Measurements from ENCODE around the gene MIS12. TPM values are rescaled to one million over a fixed set of nuclear protein-coding genes. Genes with fewer than 3 reads are reported as not detected.

The MIS12 gene
- total RNA-seq, 1 experiment from 2014 or later, result 22.5 TPM

GRCh38 chr17:5514976-5515375 lies 28.6 kb downstream of the MIS12 start:
- H3K27ac ChIP-seq (ENCODE audit: low read length), result no peak overlapping the region
- no peak overlapping the region for H2AFZ ChIP-seq (ENCODE audit: low read length)
- H4K20me1 ChIP-seq (ENCODE audit: insufficient read depth, low read depth, low read length), result no peaks in the 10 kb centered on the region
- H3K9me3 ChIP-seq (ENCODE audit: low read length), result no peaks in the 10 kb centered on the region
- H3K9ac ChIP-seq (ENCODE audit: low read length), result no peak overlapping the region
- DNase-seq, result no peak
- no peak overlapping the region for H3K4me2 ChIP-seq (ENCODE audit: low read depth, low read length, poor library complexity, severe bottlenecking)
- no peaks in the 10 kb centered on the region for H3K36me3 ChIP-seq (ENCODE audit: insufficient read depth, low read length)
- no peaks in the 10 kb centered on the region for H3K79me2 ChIP-seq (ENCODE audit: low read length)
- no peak overlapping the region for H3K4me3 ChIP-seq (ENCODE audit: low read length)
- H3K27me3 ChIP-seq (ENCODE audit: low read length), result no peaks in the 10 kb centered on the region
- H3K4me1 ChIP-seq (ENCODE audit: low read length), result no peaks in the 10 kb centered on the region
- no peaks in the 10 kb centered on the region for H3K9me2 ChIP-seq (replicated peaks; ENCODE audit: insufficient read depth, low read length)

DNA sequence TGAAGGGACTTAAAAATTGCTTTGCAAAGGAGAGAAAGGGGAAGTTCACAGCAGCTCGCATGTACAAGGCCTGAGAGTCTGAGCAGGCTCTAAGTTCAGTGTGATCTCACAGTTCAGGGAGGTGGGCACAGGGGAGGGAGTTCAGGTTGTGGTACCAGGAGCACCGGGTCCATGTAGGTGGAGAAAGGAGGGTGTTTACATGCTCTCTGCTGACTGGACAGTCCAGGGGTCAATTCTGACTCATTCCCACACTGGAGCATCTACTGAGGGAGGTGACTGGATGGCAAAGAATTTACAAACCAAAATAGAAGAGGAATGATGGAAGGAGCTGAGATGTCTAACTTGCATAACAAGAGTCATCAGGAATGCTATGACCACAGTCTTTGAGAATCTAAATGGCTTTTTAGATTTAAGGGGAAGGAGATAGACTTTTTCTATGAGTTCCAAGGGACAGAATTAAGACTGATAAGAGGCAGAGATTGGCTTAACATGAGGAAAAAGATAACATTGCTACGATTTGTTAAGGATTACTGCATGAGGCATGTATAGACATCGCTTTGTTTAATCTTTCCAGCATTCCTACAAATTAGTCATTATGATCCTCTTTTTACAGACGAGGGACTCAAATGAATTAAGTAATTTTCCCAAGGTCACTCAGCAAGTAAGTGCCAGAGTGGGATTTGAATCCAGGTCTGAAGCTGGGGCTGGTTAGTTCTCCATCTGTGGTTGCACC lies 29.9 kb downstream of the MIS12 start:
- H3K9ac ChIP-seq (ENCODE audit: low read length), result no peak overlapping the region
- no peaks in the 10 kb centered on the region for H4K20me1 ChIP-seq (ENCODE audit: insufficient read depth, low read depth, low read length)
- no peaks in the 10 kb centered on the region for H3K9me3 ChIP-seq (ENCODE audit: low read length)
- no peaks in the 10 kb centered on the region for H3K79me2 ChIP-seq (ENCODE audit: low read length)
- DNase-seq, result no peak
- H3K27ac ChIP-seq (ENCODE audit: low read length), result no peak overlapping the region
- no peak overlapping the region for H3K4me3 ChIP-seq (ENCODE audit: low read length)
- H2AFZ ChIP-seq (ENCODE audit: low read length), result no peak overlapping the region
- no peak overlapping the region for H3K4me2 ChIP-seq (ENCODE audit: low read depth, low read length, poor library complexity, severe bottlenecking)
- H3K9me2 ChIP-seq (replicated peaks; ENCODE audit: insufficient read depth, low read length), result no peaks in the 10 kb centered on the region
- no peaks in the 10 kb centered on the region for H3K27me3 ChIP-seq (ENCODE audit: low read length)
- H3K36me3 ChIP-seq (ENCODE audit: insufficient read depth, low read length), result no peaks in the 10 kb centered on the region
- no peaks in the 10 kb centered on the region for H3K4me1 ChIP-seq (ENCODE audit: low read length)

DNA sequence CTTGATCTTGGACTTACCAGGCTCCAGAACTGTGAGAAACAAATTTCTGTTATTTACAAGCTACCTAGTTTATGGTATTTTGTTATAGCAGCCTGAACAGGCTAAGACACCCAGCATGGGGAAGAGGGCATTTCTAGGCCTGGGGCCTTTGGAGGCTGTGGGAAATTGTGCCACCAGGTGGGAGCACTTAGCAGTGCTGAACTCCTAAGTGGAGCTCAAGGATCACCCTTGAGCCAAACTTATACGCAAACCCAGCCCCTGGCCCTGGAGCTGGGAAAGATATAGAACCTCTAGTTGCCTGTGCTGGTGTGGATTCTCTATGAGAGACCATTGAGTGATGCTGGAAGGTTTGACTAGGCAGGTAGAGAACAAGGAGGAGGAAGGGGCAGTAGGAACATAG lies 36.1 kb downstream of the MIS12 start:
- H2AFZ ChIP-seq (ENCODE audit: low read length), result no peak overlapping the region
- H3K79me2 ChIP-seq (ENCODE audit: low read length), result no peaks in the 10 kb centered on the region
- H3K9me3 ChIP-seq (ENCODE audit: low read length), result no peaks in the 10 kb centered on the region
- no peak overlapping the region for H3K9ac ChIP-seq (ENCODE audit: low read length)
- H4K20me1 ChIP-seq (ENCODE audit: insufficient read depth, low read depth, low read length), result no peaks in the 10 kb centered on the region
- no peaks in the 10 kb centered on the region for H3K36me3 ChIP-seq (ENCODE audit: insufficient read depth, low read length)
- DNase-seq, result no peak
- H3K4me3 ChIP-seq (ENCODE audit: low read length), result no peak overlapping the region
- H3K9me2 ChIP-seq (replicated peaks; ENCODE audit: insufficient read depth, low read length), result no peaks in the 10 kb centered on the region
- no peaks in the 10 kb centered on the region for H3K4me1 ChIP-seq (ENCODE audit: low read length)
- no peak overlapping the region for H3K27ac ChIP-seq (ENCODE audit: low read length)
- H3K4me2 ChIP-seq (ENCODE audit: low read depth, low read length, poor library complexity, severe bottlenecking), result no peak overlapping the region
- no peaks in the 10 kb centered on the region for H3K27me3 ChIP-seq (ENCODE audit: low read length)

DNA sequence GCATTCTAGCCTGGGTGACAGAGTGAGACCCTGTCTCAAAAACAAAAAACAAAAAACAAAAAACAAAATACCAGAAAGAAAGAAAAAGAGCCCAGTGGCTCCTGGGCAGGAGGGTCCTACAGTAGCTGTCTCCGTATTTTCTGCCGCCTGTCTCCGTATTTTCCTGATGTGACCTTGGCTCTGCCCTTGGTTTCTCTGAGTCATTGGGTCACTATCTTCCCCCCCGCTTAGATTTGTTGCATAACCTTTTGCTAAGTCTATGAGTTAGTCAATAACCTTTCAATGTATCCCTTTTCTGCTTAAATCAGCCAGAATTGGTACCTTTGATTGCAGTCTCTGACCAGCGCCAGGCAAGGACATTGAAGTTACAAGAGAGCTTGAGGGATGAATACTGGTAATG lies 36.9 kb downstream of the MIS12 start:
- Histone ChIP-seq H3K9me2 (replicated peaks; ENCODE audit: insufficient read depth, low read length) (no peaks in the 10 kb centered on the region), H3K4me1 (ENCODE audit: low read length) (no peaks in the 10 kb centered on the region), H3K9me3 (ENCODE audit: low read length) (no peaks in the 10 kb centered on the region), H3K27me3 (ENCODE audit: low read length) (no peaks in the 10 kb centered on the region), H3K36me3 (ENCODE audit: insufficient read depth, low read length) (no peaks in the 10 kb centered on the region), H3K4me3 (ENCODE audit: low read length) (no peak overlapping the region), H3K79me2 (ENCODE audit: low read length) (no peaks in the 10 kb centered on the region), H3K27ac (ENCODE audit: low read length) (no peak overlapping the region), H4K20me1 (ENCODE audit: insufficient read depth, low read depth, low read length) (no peaks in the 10 kb centered on the region), H3K4me2 (ENCODE audit: low read depth, low read length, poor library complexity, severe bottlenecking) (no peak overlapping the region), H2AFZ (ENCODE audit: low read length) (no peak overlapping the region), H3K9ac (ENCODE audit: low read length) (no peak overlapping the region)
- DNase-seq, result no peak

DNA sequence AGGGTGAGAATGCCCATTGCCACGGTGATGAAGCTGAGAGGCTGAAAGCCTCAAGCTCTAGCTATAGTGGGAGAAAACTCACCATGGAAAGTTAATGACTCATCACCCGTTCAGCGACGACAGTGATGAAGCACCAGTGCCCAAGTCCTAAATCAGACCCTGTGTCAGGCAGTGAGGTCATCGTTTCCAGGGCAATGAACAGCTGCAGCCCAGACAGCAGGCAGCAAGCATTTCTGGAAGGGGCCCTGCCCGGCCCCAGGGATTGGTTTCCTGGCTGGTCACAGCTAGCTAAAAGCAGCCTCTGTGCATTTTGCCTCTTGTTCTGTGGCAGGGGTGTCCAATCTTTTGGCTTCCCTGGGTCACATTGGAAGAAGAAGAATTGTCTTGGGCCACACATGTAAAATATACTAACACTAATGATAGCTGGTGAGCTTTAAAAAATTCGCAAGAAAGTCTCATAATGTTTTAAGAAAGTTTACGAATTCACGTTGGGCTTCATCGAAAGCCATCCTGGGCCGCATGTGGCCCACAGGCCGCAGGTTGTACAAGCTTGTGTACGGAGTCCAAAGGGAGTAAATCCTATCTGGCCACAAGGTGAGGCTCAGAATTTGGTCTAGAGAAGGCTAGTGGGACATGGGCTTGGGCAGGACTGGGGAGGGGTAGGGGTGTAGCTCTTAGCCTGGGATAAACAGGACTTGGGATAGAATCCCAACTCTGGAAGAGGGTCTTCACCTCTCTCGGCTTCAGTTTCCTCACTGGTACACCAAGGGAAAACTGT lies 40.6 kb downstream of the MIS12 start:
- H3K36me3 ChIP-seq (ENCODE audit: insufficient read depth, low read length), result no peaks in the 10 kb centered on the region
- DNase-seq, result no peak
- no peaks in the 10 kb centered on the region for H3K9me3 ChIP-seq (ENCODE audit: low read length)
- no peak overlapping the region for H3K9ac ChIP-seq (ENCODE audit: low read length)
- no peak overlapping the region for H3K4me3 ChIP-seq (ENCODE audit: low read length)
- no peaks in the 10 kb centered on the region for H3K79me2 ChIP-seq (ENCODE audit: low read length)
- no peak overlapping the region for H3K4me2 ChIP-seq (ENCODE audit: low read depth, low read length, poor library complexity, severe bottlenecking)
- H3K4me1 ChIP-seq (ENCODE audit: low read length), result no peaks in the 10 kb centered on the region
- H3K27me3 ChIP-seq (ENCODE audit: low read length), result no peaks in the 10 kb centered on the region
- H4K20me1 ChIP-seq (ENCODE audit: insufficient read depth, low read depth, low read length), result no peaks in the 10 kb centered on the region
- H3K27ac ChIP-seq (ENCODE audit: low read length), result no peak overlapping the region
- no peaks in the 10 kb centered on the region for H3K9me2 ChIP-seq (replicated peaks; ENCODE audit: insufficient read depth, low read length)
- H2AFZ ChIP-seq (ENCODE audit: low read length), result no peak overlapping the region

GRCh38 chr17:5527601-5528250 lies 41.4 kb downstream of the MIS12 start:
- no peak overlapping the region for H3K4me3 ChIP-seq (ENCODE audit: low read length)
- no peaks in the 10 kb centered on the region for H3K79me2 ChIP-seq (ENCODE audit: low read length)
- H3K27me3 ChIP-seq (ENCODE audit: low read length), result no peaks in the 10 kb centered on the region
- no peaks in the 10 kb centered on the region for H3K9me3 ChIP-seq (ENCODE audit: low read length)
- H4K20me1 ChIP-seq (ENCODE audit: insufficient read depth, low read depth, low read length), result no peaks in the 10 kb centered on the region
- DNase-seq, result no peak
- no peaks in the 10 kb centered on the region for H3K9me2 ChIP-seq (replicated peaks; ENCODE audit: insufficient read depth, low read length)
- no peaks in the 10 kb centered on the region for H3K4me1 ChIP-seq (ENCODE audit: low read length)
- no peak overlapping the region for H3K4me2 ChIP-seq (ENCODE audit: low read depth, low read length, poor library complexity, severe bottlenecking)
- H3K36me3 ChIP-seq (ENCODE audit: insufficient read depth, low read length), result no peaks in the 10 kb centered on the region
- no peak overlapping the region for H2AFZ ChIP-seq (ENCODE audit: low read length)
- H3K9ac ChIP-seq (ENCODE audit: low read length), result no peak overlapping the region
- H3K27ac ChIP-seq (ENCODE audit: low read length), result no peak overlapping the region

GRCh38 chr17:5530265-5531084 lies 44.1 kb downstream of the MIS12 start:
- Histone ChIP-seq H3K79me2 (ENCODE audit: low read length) (no peaks in the 10 kb centered on the region), H3K9me2 (replicated peaks; ENCODE audit: insufficient read depth, low read length) (no peaks in the 10 kb centered on the region), H4K20me1 (ENCODE audit: insufficient read depth, low read depth, low read length) (no peaks in the 10 kb centered on the region), H3K4me2 (ENCODE audit: low read depth, low read length, poor library complexity, severe bottlenecking) (no peak overlapping the region), H3K27me3 (ENCODE audit: low read length) (no peaks in the 10 kb centered on the region), H3K9ac (ENCODE audit: low read length) (no peak overlapping the region), H3K4me3 (ENCODE audit: low read length) (no peak overlapping the region), H3K27ac (ENCODE audit: low read length) (no peak overlapping the region), H3K4me1 (ENCODE audit: low read length) (no peaks in the 10 kb centered on the region), H3K9me3 (ENCODE audit: low read length) (no peaks in the 10 kb centered on the region), H2AFZ (ENCODE audit: low read length) (no peak overlapping the region), H3K36me3 (ENCODE audit: insufficient read depth, low read length) (no peaks in the 10 kb centered on the region)
- DNase-seq, result no peak

- Histone ChIP-seq H3K79me2 (ENCODE audit: low read length) (no peaks in the 10 kb centered on the region), H2AFZ (ENCODE audit: low read length) (no peak overlapping the region), H4K20me1 (ENCODE audit: insufficient read depth, low read depth, low read length) (no peaks in the 10 kb centered on the region), H3K27ac (ENCODE audit: low read length) (no peak overlapping the region), H3K4me3 (ENCODE audit: low read length) (no peak overlapping the region), H3K4me1 (ENCODE audit: low read length) (no peaks in the 10 kb centered on the region), H3K9me3 (ENCODE audit: low read length) (no peaks in the 10 kb centered on the region), H3K9ac (ENCODE audit: low read length) (no peak overlapping the region), H3K9me2 (replicated peaks; ENCODE audit: insufficient read depth, low read length) (no peaks in the 10 kb centered on the region), H3K36me3 (ENCODE audit: insufficient read depth, low read length) (no peaks in the 10 kb centered on the region), H3K4me2 (ENCODE audit: low read depth, low read length, poor library complexity, severe bottlenecking) (no peak overlapping the region), H3K27me3 (ENCODE audit: low read length) (no peaks in the 10 kb centered on the region)
- DNase-seq, result no peak
Observed at GRCh38 chr17:5531085-5531418, 44.7 kb downstream of the MIS12 start.

All from Karpas-422 (cell line).